A549 treated with DMSO at 1 μM for 4 hours (cell line): ENCODE results near the gene FAM98C. TPM values are rescaled to one million over a fixed set of nuclear protein-coding genes. Genes with fewer than 3 reads are reported as not detected.

Source experiments
- total RNA-seq: library from RNA; stranded (reverse); fragments of 200-300 nt; extraction: Qiagen RNA extraction; gene quantifications from 5 replicates; pipeline ENCODE4 v1.2.3, GENCODE V29; 2022; ENCODE audit warnings: low read depth

The FAM98C gene
- total RNA-seq: 17.8 to 27.6 TPM (median 26.3 TPM) in 5 replicates

DNA sequence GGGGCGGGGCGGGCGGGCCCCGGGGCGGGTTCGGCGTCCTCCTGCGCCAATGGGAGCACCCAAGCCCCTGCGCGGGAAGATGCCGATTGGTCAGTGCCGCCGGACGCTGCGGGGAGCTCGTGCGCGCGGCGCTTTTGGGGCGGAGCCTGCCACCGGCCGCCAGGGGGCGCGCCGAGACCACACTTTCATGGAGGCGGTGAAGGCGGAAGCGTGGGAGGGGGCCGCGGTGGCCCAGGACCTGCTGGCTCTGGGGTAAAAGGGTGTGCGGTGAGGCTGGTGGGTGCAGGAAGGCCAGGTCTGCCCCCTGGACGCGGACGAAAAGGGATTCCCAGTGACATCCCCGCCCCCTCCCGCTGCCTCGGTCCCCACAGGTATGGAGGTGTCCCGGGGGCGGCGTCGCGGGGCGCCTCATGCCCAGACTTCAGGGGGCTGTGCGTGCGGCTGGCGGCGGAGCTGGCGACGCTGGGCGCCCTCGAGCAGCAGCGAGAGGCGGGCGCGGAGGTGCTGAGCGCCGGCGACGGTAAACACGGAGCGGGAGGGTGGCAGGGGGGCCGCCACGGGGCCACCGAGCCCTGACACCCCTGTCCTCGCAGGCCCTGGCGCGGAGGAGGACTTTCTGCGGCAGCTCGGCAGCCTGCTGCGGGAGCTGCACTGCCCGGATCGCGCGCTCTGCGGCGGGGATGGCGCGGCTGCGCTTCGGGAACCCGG is at the start of gene FAM98C:
Gene FAM98C (plus strand): TSS at position 127 of the 708 bp plus-strand sequence. CDS start 61 bp downstream, at position 188.

DNA sequence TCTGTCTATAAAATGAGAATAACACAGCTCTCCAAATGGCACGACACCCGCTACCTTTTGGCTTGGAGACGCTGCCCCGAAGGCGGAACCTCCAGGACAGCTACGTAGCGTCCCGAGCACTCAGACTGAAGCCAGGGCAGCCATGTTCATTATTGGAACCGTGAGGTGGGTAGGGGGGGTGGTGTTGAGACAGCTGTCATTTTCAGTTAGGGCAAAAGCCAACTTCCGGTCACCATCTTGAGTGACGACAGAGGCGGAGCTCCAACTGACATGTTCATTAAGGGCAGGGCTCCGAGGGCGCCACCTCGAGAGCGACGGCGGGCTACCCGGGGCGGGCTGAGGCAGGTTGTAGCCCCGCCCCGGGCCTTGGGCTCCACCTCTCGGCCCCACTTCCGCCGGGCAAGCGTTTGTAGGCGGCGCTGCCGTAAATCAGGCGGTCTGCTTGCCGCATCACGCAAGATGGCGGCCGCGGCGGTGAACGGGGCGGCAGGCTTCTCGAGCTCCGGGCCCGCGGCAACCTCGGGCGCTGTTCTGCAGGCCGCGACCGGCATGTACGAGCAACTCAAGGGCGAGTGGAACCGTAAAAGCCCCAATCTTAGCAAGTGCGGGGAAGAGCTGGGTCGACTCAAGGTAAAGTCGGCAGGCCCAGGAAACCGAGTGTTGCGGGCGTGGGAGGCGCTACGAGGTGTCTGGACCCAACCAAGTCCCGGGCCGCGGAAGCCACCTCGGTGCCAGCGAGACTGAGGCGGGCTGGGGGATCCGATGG is 28.4 kb upstream of the FAM98C start, which contains the start of gene PSMD8:
Gene PSMD8 (plus strand): TSS at position 240 of the 766 bp plus-strand sequence. CDS start 31 bp downstream, at position 271.

DNA sequence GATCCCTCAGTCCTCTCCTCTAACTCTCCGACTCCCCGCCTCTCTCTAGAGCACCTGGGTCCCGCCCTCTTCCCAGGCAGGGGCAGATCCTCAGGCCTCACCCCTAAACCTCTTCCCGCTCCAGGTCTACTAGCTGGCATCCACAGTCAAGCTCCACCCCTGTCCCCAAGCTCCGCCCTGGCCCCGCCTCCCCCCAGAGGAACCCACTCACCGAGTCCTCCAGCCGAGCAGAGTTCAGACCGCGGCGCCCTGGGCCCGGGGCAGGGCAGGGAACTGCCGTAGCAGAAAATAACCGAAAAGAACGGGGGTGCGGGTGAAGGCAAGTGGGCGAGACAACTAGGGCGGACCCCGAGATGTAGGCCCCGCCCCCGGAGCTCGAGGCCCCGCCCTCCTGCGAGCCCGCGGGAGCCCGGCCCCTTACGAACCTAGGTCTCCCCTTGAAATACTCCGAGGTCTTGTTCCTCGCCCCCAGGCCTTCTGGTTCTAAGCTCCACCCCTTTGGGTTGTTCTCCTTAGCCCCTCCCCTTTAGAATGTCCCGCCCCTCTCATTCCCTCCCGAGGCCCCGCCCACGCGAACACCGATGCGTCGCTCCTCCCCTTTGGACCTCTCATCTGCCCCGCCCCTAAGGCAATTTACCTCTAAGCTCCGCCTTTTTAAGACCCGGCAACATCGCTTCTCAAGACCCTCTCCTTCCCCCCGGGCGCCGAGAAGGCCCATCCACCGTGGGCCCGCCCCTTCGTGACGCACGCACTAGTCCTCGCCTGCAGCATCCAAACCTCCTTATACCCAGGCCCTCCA is 15.1 kb upstream of the FAM98C start, which contains the start of gene GGN:
Gene GGN (minus strand): TSS at position 485 of the 799 bp plus-strand sequence. CDS start 773 bp downstream, outside the sequence.

DNA sequence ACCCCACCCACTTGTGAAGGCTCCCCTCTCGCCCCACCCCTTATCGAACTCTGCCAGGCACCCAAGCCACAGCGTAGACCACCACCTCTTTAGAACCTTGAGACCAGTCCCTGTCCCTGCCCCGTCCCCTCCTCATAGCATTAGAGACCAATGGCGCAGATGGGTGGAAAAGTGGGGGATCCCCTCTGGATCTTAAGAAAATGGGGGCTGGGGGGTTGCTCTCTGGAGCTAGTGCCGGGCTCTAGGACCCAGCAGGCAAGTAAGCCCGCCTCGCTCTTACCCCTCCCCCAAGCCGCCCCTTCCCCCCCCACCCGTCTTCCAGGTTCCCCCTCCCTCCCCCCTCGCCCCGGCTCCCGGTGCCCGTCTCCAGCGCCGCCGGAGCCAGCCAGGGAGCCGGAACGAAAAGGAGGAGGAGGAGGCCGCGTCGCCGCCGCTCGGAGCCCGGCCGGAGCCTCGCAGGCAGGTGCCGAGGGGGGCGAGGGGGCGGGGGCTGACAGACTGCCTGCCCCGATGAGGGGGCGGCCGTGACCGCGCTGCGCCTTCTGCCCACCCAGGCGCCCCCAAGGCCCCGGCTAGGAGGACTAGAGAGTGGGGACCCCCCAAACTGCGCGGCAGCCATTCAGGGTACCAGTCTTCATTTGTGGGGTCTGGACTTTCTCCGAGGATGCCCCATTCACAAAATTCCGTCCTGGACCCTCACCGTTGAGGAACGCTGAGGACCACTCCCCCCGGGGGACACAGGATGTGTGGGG is 14.4 kb upstream of the FAM98C start, which contains the start of gene SPRED3:
Gene SPRED3 (plus strand): TSS at position 349 of the 752 bp plus-strand sequence. CDS start 1,606 bp downstream, outside the sequence.

DNA sequence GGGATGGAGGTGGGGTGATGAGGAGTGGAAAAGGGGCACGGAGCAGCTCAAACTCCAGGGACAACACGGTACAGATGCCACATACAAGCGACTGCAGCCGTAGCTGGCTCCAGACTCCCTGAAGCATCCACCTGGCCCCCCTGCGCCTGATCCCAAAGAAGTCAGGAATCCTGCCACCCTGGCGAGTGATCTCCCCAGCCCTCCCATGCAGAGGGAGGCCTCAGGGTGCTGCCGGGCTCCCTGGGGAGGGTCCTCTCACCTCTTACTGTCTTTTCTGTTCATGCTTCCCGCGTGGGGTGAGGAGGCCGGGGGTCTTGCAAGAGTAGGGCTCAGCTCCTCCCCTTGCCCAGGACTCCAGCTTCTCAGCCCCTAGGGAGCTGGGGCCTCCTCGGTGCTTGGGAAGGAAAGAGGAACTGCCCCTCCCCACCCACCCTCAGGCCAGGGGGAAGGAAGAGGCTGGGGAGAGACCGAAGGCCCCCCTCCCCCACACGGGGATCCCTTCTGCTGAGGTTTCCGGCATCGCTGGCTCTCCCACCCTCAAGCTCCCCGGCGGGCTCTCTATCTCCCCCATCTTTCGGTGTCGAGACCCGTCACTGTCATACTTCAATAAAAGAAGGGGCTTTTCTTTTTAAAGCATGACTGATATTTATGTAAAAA is 23.0 kb downstream of the FAM98C start, which contains the start of gene RASGRP4:
Gene RASGRP4 (minus strand): TSS at position 410 of the 657 bp plus-strand sequence. CDS start 128 bp downstream, at position 282.

DNA sequence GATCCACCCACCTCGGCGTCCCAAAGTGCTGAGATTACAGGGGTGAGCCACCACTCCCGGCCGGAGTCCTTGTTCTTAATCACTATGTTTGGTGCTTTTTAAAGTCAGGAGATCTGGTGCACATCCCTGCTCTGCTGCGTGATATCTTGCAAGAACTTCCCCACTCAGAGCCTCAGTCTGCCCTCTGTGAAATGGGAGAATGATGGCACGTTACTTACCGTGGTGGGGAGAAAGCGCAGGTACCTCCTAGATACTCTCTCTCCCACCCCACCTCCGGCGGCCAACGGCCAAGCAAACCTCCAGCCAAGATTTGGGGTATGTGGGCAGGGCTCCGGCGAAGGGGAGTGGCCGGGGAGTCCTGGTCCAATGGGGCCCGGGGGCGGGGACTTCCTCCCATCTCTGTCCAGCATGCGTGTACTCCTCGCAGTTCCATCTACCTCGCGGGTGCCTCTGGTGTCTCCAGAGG is 30.4 kb downstream of the FAM98C start, which contains the start of gene RYR1:
Gene RYR1 (plus strand): TSS at position 424 of the 466 bp plus-strand sequence. CDS start 139 bp downstream, outside the sequence.

Other genes starting within 250 kb of the FAM98C start
- 3.7 to 4.9 TPM (median 4.7 TPM) in 5 replicates for gene DPF1, start 178.9 kb upstream of the FAM98C start, total RNA-seq
- 81.3 to 143 TPM (median 127 TPM) in 5 replicates for gene PPP1R14A, start 146.7 kb upstream of the FAM98C start, total RNA-seq
- 280 to 396 TPM (median 353 TPM) in 5 replicates for gene SPINT2, start 138.5 kb upstream of the FAM98C start, total RNA-seq
- gene C19orf33, start 98.8 kb upstream of the FAM98C start, total RNA-seq: 635 to 743 TPM (median 686 TPM) in 5 replicates
- 98.3 to 132 TPM (median 119 TPM) in 5 replicates for gene YIF1B, start 87.1 kb upstream of the FAM98C start, total RNA-seq
- gene KCNK6, start 83.2 kb upstream of the FAM98C start, total RNA-seq: 5.2 to 6.1 TPM (median 6.1 TPM) in 5 replicates
- gene CATSPERG, start 67.3 kb upstream of the FAM98C start, total RNA-seq: 1.1 to 1.8 TPM (median 1.5 TPM) in 5 replicates
- gene PSMD8, start 28.5 kb upstream of the FAM98C start, total RNA-seq: 462 to 508 TPM (median 476 TPM) in 5 replicates
- 0.16 to 0.47 TPM (median 0.26 TPM) in 5 replicates for gene GGN, start 15.1 kb upstream of the FAM98C start, total RNA-seq
- 1.8 to 3.3 TPM (median 2.8 TPM) in 5 replicates for gene SPRED3, start 14.4 kb upstream of the FAM98C start, total RNA-seq
- gene RASGRP4, start 23.1 kb downstream of the FAM98C start, total RNA-seq: 0.07 TPM in 2 of 5 replicates, not detected in the others
- 4.4 to 5.9 TPM (median 5.6 TPM) in 5 replicates for gene RYR1, start 30.6 kb downstream of the FAM98C start, total RNA-seq
- 0.53 to 1.2 TPM (median 0.73 TPM) in 5 replicates for gene MAP4K1, start 214.9 kb downstream of the FAM98C start, total RNA-seq
- gene EIF3K, start 216.1 kb downstream of the FAM98C start, total RNA-seq: 645 to 956 TPM (median 719 TPM) in 5 replicates
- gene ACTN4, start 244.6 kb downstream of the FAM98C start, total RNA-seq: 1,072 to 1,383 TPM (median 1,305 TPM) in 5 replicates